PFSK-1 (cell line): ENCODE results near the gene AMPD3.

ENCODE experiments used
- FOXP2 ChIP-seq: optimal IDR thresholded peaks from 2 replicates; pipeline ENCODE3; 2011; ENCODE audit warnings: borderline replicate concordance, control low read depth, inconsistent platforms; ENCODE audit not compliant: insufficient read depth; ENCODE audit errors: extremely low read length, extremely low read depth
- POLR2AphosphoS5 ChIP-seq: IDR thresholded peaks from 2 replicates; pipeline ENCODE4 v1.6.1; 2012; ENCODE audit warnings: low read depth, mild to moderate bottlenecking, control low read depth, low read length, moderate library complexity
- REST ChIP-seq, 2 experiments: IDR thresholded peaks; 2 replicates each; pipeline versions ENCODE4 v1.6.1 to v1.8.0; 2011 to 2012; ENCODE audit warnings: low read depth in 2 of 2, low read length in 2 of 2, control low read depth in 1 of 2, inconsistent platforms in 1 of 2, mild to moderate bottlenecking in 1 of 2, moderate library complexity in 1 of 2; ENCODE audit not compliant: insufficient read depth in 1 of 2
- SIN3A ChIP-seq: IDR thresholded peaks from 2 replicates; pipeline ENCODE4 v1.6.1; 2012; ENCODE audit warnings: mild to moderate bottlenecking, low read length, moderate library complexity, borderline replicate concordance; ENCODE audit not compliant: insufficient read depth
- TAF1 ChIP-seq: IDR thresholded peaks from 2 replicates; pipeline ENCODE4 v1.6.1; 2012; ENCODE audit warnings: low read length, control low read depth, borderline replicate concordance; ENCODE audit not compliant: insufficient read depth

- TF ChIP-seq TAF1: no peak
- TF ChIP-seq SIN3A: no peak
- TF ChIP-seq POLR2AphosphoS5: no peak
- no peak for TF ChIP-seq REST (IDR thresholded peaks at IDR 0.05; ENCODE audit: insufficient read depth in 1 of 2, low read depth in 2 of 2, low read length in 2 of 2)
- no peak for TF ChIP-seq FOXP2
These were observed 47.7 kb downstream of the AMPD3 start for GRCh38 chr11:10502770-10503169.
